ENCODE data around the gene PXDN.

DNA sequence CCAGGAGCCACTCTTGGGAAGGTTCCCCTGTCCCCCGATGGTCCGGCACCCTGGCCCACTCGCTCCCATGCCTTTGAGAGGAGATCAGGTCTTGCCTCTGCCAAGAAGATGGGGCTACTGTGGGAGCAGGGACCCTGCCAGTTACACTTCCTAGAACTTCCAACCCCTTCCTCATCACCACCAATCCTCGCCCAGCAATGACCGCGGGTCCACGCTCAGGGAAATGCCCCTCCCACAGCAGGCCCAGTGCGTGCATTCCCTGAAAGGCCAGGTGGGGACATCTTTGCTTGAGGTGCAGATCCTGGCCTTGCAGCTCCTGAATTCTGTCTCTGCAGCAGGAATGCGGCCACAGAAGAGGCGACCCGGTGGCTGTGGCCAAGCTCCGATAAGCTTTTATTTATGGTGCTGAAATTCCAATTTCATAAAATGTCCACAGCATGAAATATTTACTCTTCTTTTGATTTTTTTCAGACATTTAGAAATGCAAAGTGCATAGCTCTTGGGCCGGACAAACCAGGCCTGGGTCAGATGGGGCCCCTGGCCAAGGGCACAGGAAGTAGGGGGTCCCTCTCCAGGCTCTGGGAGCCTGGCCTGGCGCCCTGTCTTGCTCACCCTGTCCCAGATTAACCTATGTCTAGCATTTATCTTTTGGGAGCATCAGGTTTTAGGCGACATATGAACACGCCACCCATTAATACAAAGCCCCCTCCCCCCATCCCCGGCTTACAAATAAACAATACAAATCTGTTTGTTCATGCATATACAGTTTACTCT is 29.8 kb downstream of the PXDN start:
- no peak for TF ChIP-seq IFI16 (CRISPR knock-in tag; IDR thresholded peaks at IDR 0.05)
- TF ChIP-seq NR3C1 (CRISPR knock-in tag; IDR thresholded peaks at IDR 0.05) = no peak
- no peak for TF ChIP-seq POLR2B (IDR thresholded peaks at IDR 0.05; ENCODE audit: low read depth, partially characterized antibody)
- TF ChIP-seq POLR2A (conservative IDR thresholded peaks at IDR 0.05) = no peak
- TF ChIP-seq ZNF217 (CRISPR knock-in tag; IDR thresholded peaks at IDR 0.05) = no peak
- TF ChIP-seq ZNF518B (CRISPR knock-in tag; IDR thresholded peaks at IDR 0.05) = no peak
- TF ChIP-seq IRF2 (CRISPR knock-in tag; IDR thresholded peaks at IDR 0.05) = no peak
- no peak for TF ChIP-seq RAD51 (IDR thresholded peaks at IDR 0.05; ENCODE audit: borderline replicate concordance, low read depth)
- no peak for TF ChIP-seq ARNT (IDR thresholded peaks at IDR 0.05)
- no peak for TF ChIP-seq ELF1 (tag; IDR thresholded peaks at IDR 0.05)

Measured in K562 (cell line).